K562 (cell line): ENCODE data around the gene CIAO2A. TPM values are rescaled to one million over a fixed set of nuclear protein-coding genes. Genes with fewer than 3 reads are reported as not detected.

Experiments used
- ATAC-seq: fragments of 200-7000 bp; cut with Tn5 transposase; 3 replicates; pipeline ENCODE4 v1.9.1; 2020; ENCODE audit warnings: moderate library complexity
- BruUV-seq: library from RNA; stranded (reverse); fragments of 400-500 nt; replicated peaks from 2 replicates; lab custom pipeline; 2021; lab: Mats Ljungman, UMichigan
- CTCF ChIA-PET: fragments of 300-600 bp; formaldehyde crosslinking; extraction: SDS; loops from one replicate; lab custom pipeline; 2021; ENCODE audit warnings: low intra/inter-chr PET ratio; lab: Yijun Ruan, JAX
- POLR2A ChIA-PET: fragments of 300-600, 350-650 bp; sonication (Branson Sonifier 250); formaldehyde crosslinking; extraction: SDS; loops from one replicate; lab custom pipeline; 2021; ENCODE audit warnings: antibody characterized with exemption, inconsistent platforms; lab: Yijun Ruan, JAX
- DNase-seq, 4 experiments: peaks; one replicate each; pipeline versions ENCODE4 v3.0.0 to v3.0.0-alpha.2; 2011 to 2018; ENCODE audit warnings: low spot score in 3 of 4, mixed read lengths in 3 of 4; ENCODE audit errors: extremely low read depth in 1 of 4
- FAIRE-seq: peaks from 2 replicates; lab custom pipeline; 2011; peaks lifted over from hg19 to GRCh38; lab: Jason Lieb, UNC
- H2AFZ ChIP-seq: 2 replicates; pipeline ENCODE4 v1.6.0; 2011; ENCODE audit warnings: low read depth, low read length, control low read depth, inconsistent platforms
- H3K27ac ChIP-seq: fragments of 200-600 bp; 3 replicates; pipeline ENCODE4 v1.8.0; 2011; ENCODE audit warnings: low read depth, mild to moderate bottlenecking, control low read depth, inconsistent platforms, low read length, moderate library complexity, mixed read lengths; ENCODE audit errors: extremely low read depth
- H3K27me3 ChIP-seq, 2 experiments: fragments of 300-600 bp in 1 of 2; 2 replicates in 1 of 2; 3 replicates in 1 of 2; pipeline versions ENCODE4 v1.6.0 to v1.8.0; 2011; ENCODE audit warnings: inconsistent platforms in 2 of 2, low read length in 2 of 2, mild to moderate bottlenecking in 1 of 2, mixed read lengths in 1 of 2, moderate library complexity in 1 of 2; ENCODE audit not compliant: control insufficient read depth in 2 of 2, insufficient read depth in 2 of 2
- H3K36me3 ChIP-seq: fragments of 300-600 bp; 3 replicates; pipeline ENCODE4 v1.8.0; 2011; ENCODE audit warnings: mild to moderate bottlenecking, low read length, inconsistent platforms; ENCODE audit not compliant: control insufficient read depth, insufficient read depth
- H3K4me1 ChIP-seq, 2 experiments: fragments of 200-600 bp in 1 of 2; replicated peaks in 1 of 2; 2 replicates in 1 of 2; 3 replicates in 1 of 2; pipeline versions ENCODE4 v1.5.1 to v1.8.0; 2011; ENCODE audit warnings: inconsistent platforms in 2 of 2, low read length in 2 of 2, mild to moderate bottlenecking in 1 of 2, mixed read lengths in 1 of 2, moderate library complexity in 1 of 2; ENCODE audit not compliant: control insufficient read depth in 2 of 2, insufficient read depth in 2 of 2
- H3K4me2 ChIP-seq: 2 replicates; pipeline ENCODE4 v1.6.1; 2011; ENCODE audit warnings: low read length, control low read depth, inconsistent platforms, mixed read lengths; ENCODE audit not compliant: insufficient read depth
- H3K4me3 ChIP-seq: fragments of 200-600 bp; sonication (generic), shearing (Covaris generic); 2 replicates; pipeline ENCODE4 v1.5.1; 2016; ENCODE audit warnings: control low read depth, inconsistent platforms
- H3K79me2 ChIP-seq: fragments of 200-600 bp; 3 replicates; pipeline ENCODE4 v1.8.0; 2011; ENCODE audit warnings: low read length, inconsistent platforms; ENCODE audit not compliant: control insufficient read depth, insufficient read depth
- H3K9ac ChIP-seq, 2 experiments: 2 replicates each; pipeline versions ENCODE4 v1.6.0 to v1.6.1; 2011; ENCODE audit warnings: low read depth in 2 of 2, low read length in 2 of 2, control low read depth in 1 of 2, inconsistent platforms in 1 of 2, mild to moderate bottlenecking in 1 of 2, mixed read lengths in 1 of 2; ENCODE audit not compliant: insufficient read depth in 1 of 2
- H3K9me1 ChIP-seq: one replicate; pipeline ENCODE4 v1.6.0; 2011; ENCODE audit warnings: inconsistent platforms, mild to moderate bottlenecking, low read length, moderate library complexity; ENCODE audit not compliant: control insufficient read depth, insufficient read depth
- H3K9me3 ChIP-seq: replicated peaks from 2 replicates; pipeline ENCODE4 v1.5.1; 2011; ENCODE audit warnings: low read depth, low read length, inconsistent platforms; ENCODE audit not compliant: control insufficient read depth, insufficient read depth
- H4K20me1 ChIP-seq: replicated peaks from 2 replicates; pipeline ENCODE4 v1.6.1; 2011; ENCODE audit warnings: low read length, inconsistent platforms, mixed read lengths; ENCODE audit not compliant: control insufficient read depth, insufficient read depth
- DNMT1 ChIP-seq: fragments of 450-650 bp; IDR thresholded peaks from 2 replicates; pipeline ENCODE4 v1.6.1; 2016; ENCODE audit warnings: antibody characterized with exemption, mild to moderate bottlenecking
- GATAD2B ChIP-seq: fragments of 450-650 bp; IDR thresholded peaks from 2 replicates; pipeline ENCODE4 v1.6.1; 2017; ENCODE audit warnings: mild to moderate bottlenecking, borderline replicate concordance
- HDAC2 ChIP-seq: fragments of 450-650 bp; IDR thresholded peaks from 2 replicates; pipeline ENCODE4 v1.6.1; 2016; ENCODE audit warnings: mild to moderate bottlenecking
- KAT7 ChIP-seq: sonication (generic); formaldehyde crosslinking; IDR thresholded peaks from 2 replicates; pipeline ENCODE4 v1.8.0; 2022; ENCODE audit warnings: missing genetic modification reagents, mild to moderate bottlenecking, borderline replicate concordance
- KLF13 ChIP-seq: fragments of 450-650 bp; IDR thresholded peaks from 2 replicates; pipeline ENCODE4 v1.6.1; 2016; ENCODE audit warnings: missing genetic modification characterization, low read depth, mild to moderate bottlenecking, missing compliant biosample characterization, moderate library complexity, borderline replicate concordance
- NR2F6 ChIP-seq: fragments of 450-650 bp; formaldehyde crosslinking; IDR thresholded peaks from 2 replicates; pipeline ENCODE4 v1.4.0; 2020; ENCODE audit warnings: mild to moderate bottlenecking
- RBM15 ChIP-seq: fragments of 200-400 bp; formaldehyde crosslinking; IDR thresholded peaks from 2 replicates; pipeline ENCODE4 v1.6.1; 2018; ENCODE audit warnings: mild to moderate bottlenecking, low read length, moderate library complexity; ENCODE audit not compliant: insufficient read depth
- SNRNP70 ChIP-seq: fragments of 200-400 bp; formaldehyde crosslinking; optimal IDR thresholded peaks from 2 replicates; pipeline ENCODE3; 2017; ENCODE audit warnings: low read depth, low read length
- SRSF1 ChIP-seq: fragments of 200-400 bp; formaldehyde crosslinking; IDR thresholded peaks from 2 replicates; pipeline ENCODE4 v1.6.1; 2017; ENCODE audit warnings: mild to moderate bottlenecking, low read depth, low read length, moderate library complexity
- TRIM24 ChIP-seq, 2 experiments: fragments of 450-650 bp; IDR thresholded peaks; 2 replicates each; pipeline ENCODE4 v1.6.1; 2016
- USF1 ChIP-seq: sonication (generic); formaldehyde crosslinking; IDR thresholded peaks from 2 replicates; pipeline ENCODE4 v1.9.0; 2022; ENCODE audit warnings: mild to moderate bottlenecking, missing genetic modification reagents
- ZC3H8 ChIP-seq: fragments of 450-650 bp; IDR thresholded peaks from 2 replicates; pipeline ENCODE4 v1.6.1; 2017
- ZNF232 ChIP-seq: sonication (generic); formaldehyde crosslinking; IDR thresholded peaks from 2 replicates; pipeline ENCODE4 v1.8.0; 2022; ENCODE audit warnings: mild to moderate bottlenecking, missing genetic modification reagents
- WGBS: fragments of 100-300 bp; shearing (Covaris generic); methylation state at CpG from one replicate; pipeline ENCODE4 v1.1.6; 2016; ENCODE audit warnings: low coverage, mixed read lengths; ENCODE audit not compliant: insufficient coverage; ENCODE audit errors: missing lambda C conversion rate; 5-methylcytosine and 5-hydroxymethylcytosine counted together
- in situ Hi-C: fragments of 300-500 bp; cut with MboI; formaldehyde crosslinking; loops from 4 replicates; pipeline ENCODE4 v1.15.0; 2018; ENCODE audit warnings: inconsistent platforms, mixed read lengths
- intact Hi-C: fragments of 100-400 bp; cut with micrococcal nuclease; formaldehyde crosslinking; loops from 2 replicates; pipeline ENCODE4 v1.14.2; 2022
- polyA plus RNA-seq, 8 experiments: library from polyadenylated mRNA; depleted of rRNA in 4 of 8; stranded (reverse) in 5 of 8; unstranded in 3 of 8; fragments of >200 nt; fragmentation: Nextera tagmentation in 2 of 8; fragmentation: Illumina TruSeq in 1 of 8; extraction: Ambion mirVana in 2 of 8; extraction: Trizol in 1 of 8; gene quantifications; 2 replicates each; pipeline versions ENCODE4 v1.2.1 to v1.2.3, GENCODE V29; 2011 to 2014; ENCODE audit warnings: inconsistent platforms in 1 of 8, missing spikeins in 1 of 8
- total RNA-seq, 7 experiments: library from RNA; depleted of rRNA in 6 of 7; stranded (reverse); fragments of >200 nt in 6 of 7; fragmentation: Illumina TruSeq in 2 of 7; extraction: Trizol in 2 of 7; gene quantifications; 2 replicates each; pipeline versions ENCODE4 v1.2.1 to v1.2.3, GENCODE V29; 2011 to 2021; ENCODE audit warnings: low replicate concordance in 1 of 7

Gene CIAO2A
- total and polyA plus RNA-seq, 9 of the 15 experiments (the other 6 are each of a cell fraction or from before 2014, with no cell fraction given), result 161 to 429 (median 313) TPM

- 17% methylated on average over 3 of the region's 4 CpGs for WGBS
- H3K4me1 ChIP-seq, result peaks cover 8 to 23% of the 10 kb centered on the region in 2 experiments
- H3K4me3 ChIP-seq, result peak overlapping the region; percentile 81
- ChIA-PET POLR2A (interaction anchor here (0.8 to 1.1 kb wide), 4 partner anchors 10 to 43 kb away, joined by 3 to 4 read pairs (median 4); no protein-coding TSS in a partner anchor), CTCF (no interaction called here)
- H4K20me1 ChIP-seq, result peaks cover 12% of the 10 kb centered on the region
- DNase-seq, result no peak
- ATAC-seq, result no peak
- peak overlapping the region; percentile 95 for H3K4me2 ChIP-seq
- H3K36me3 ChIP-seq, result peaks cover 20% of the 10 kb centered on the region; the same call in 2 of the 3 replicates
- no peaks in the 10 kb centered on the region for H3K9me1 ChIP-seq
- peak overlapping the region; percentile 81 for H2AFZ ChIP-seq
- H3K9me3 ChIP-seq, result no peaks in the 10 kb centered on the region
- intact Hi-C loops, result loop anchor here (2.0 kb wide), 1 partner anchor 57 kb away; no protein-coding TSS in a partner anchor
- BruUV-seq, result no TSS peak
- no peaks in the 10 kb centered on the region for H3K27me3 ChIP-seq
- H3K79me2 ChIP-seq, result peaks cover 91% of the 10 kb centered on the region
- H3K27ac ChIP-seq, result peak overlapping the region; percentile 99
- FAIRE-seq, result no peak
- TF ChIP-seq HDAC2 (no peak), NR2F6 (no peak), GATAD2B (no peak), KLF13 (tag) (no peak), TRIM24 (IDR thresholded peaks at IDR 0.05) (no peak), USF1 (CRISPR knock-in tag) (no peak), SNRNP70 (no peak), RBM15 (no peak), ZNF232 (no peak), SRSF1 (no peak), ZC3H8 (no peak), KAT7 (no peak), DNMT1 (no peak)
- peak overlapping the region in 1 of 2 experiments; percentile 94; a peak in 2 of 4 replicates for H3K9ac ChIP-seq
- in situ Hi-C loops, result no loop called here
These were observed 1.8 kb upstream of the CIAO2A start for GRCh38 chr15:64095431-64095794.
